GM12873 (cell line): ENCODE measurements around the gene FEZF2.

ENCODE experiments used
- TF ChIP-seq, protein P1 (sequence below): IDR thresholded peaks from 2 replicates; pipeline ENCODE4 v1.5.1; 2012; ENCODE audit warnings: low read depth, mild to moderate bottlenecking, moderate library complexity, low read length, control low read depth; ENCODE audit not compliant: insufficient read depth; ENCODE audit errors: missing control alignments

FEZF2 gene

DNA sequence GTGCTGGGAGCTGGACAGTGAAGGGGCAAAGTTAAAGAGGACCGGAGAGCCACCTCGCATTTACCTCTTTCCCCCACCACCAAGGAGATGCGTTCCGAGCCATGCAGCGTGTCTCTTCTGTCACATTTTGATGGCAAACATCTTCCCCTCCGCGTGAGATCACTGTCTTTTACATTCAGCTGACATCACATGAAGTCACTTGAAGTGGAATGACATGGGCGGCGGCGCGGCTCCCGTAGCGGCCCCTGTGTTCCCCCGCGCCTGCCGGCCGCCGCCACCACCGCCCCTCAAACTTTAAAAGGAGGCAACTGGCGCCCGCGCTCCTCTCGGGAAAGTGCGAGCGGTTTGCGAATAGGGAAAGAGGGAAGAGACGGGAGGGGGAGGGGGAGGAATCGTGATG is at the start of gene FEZF2:
TSS of gene FEZF2 (minus strand) at position 336 of the 400 bp plus-strand sequence. CDS start 682 bp downstream, outside the sequence.
- TF ChIP-seq, protein P1, sequence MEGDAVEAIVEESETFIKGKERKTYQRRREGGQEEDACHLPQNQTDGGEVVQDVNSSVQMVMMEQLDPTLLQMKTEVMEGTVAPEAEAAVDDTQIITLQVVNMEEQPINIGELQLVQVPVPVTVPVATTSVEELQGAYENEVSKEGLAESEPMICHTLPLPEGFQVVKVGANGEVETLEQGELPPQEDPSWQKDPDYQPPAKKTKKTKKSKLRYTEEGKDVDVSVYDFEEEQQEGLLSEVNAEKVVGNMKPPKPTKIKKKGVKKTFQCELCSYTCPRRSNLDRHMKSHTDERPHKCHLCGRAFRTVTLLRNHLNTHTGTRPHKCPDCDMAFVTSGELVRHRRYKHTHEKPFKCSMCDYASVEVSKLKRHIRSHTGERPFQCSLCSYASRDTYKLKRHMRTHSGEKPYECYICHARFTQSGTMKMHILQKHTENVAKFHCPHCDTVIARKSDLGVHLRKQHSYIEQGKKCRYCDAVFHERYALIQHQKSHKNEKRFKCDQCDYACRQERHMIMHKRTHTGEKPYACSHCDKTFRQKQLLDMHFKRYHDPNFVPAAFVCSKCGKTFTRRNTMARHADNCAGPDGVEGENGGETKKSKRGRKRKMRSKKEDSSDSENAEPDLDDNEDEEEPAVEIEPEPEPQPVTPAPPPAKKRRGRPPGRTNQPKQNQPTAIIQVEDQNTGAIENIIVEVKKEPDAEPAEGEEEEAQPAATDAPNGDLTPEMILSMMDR: no peak

DNA sequence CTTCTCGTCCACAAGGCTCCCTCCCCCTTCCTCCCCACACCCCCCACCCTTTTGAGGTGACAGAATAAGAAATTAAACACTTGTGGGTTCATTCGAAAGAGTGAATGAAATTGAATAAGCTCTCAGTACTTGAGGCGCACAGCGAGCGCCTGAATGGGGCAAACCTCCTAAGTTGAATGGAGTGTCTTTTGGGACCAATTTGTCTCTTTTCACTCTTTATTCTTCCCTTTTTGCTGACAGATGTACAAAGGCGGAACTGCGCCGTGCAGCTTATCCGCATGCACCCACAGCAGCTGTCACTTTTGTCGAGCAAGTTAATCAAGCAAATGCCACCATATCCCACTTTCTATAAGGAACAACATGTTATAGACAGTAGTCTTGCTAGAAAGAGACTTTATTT is 47.9 kb upstream of the FEZF2 start:
- TF ChIP-seq, protein P1: no peak

DNA sequence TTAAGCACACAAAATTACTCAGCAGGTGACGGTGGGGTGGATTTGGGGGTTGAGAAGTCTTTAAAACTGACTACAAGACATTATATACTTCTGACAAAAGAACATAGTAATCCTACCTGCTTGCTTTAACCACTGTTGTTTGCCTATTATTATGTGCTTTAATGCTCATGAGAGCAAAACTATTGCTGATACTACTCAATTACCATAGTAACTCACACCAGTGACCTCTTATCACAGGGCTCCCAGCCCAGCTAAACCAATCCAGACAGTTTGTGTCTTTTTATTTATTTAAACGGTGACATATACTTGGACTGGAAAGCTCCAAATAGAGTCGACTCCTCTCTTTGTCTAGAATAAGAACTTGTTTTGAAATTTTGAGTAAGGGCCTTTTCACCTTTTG is 42.8 kb upstream of the FEZF2 start:
- TF ChIP-seq, protein P1: no peak

DNA sequence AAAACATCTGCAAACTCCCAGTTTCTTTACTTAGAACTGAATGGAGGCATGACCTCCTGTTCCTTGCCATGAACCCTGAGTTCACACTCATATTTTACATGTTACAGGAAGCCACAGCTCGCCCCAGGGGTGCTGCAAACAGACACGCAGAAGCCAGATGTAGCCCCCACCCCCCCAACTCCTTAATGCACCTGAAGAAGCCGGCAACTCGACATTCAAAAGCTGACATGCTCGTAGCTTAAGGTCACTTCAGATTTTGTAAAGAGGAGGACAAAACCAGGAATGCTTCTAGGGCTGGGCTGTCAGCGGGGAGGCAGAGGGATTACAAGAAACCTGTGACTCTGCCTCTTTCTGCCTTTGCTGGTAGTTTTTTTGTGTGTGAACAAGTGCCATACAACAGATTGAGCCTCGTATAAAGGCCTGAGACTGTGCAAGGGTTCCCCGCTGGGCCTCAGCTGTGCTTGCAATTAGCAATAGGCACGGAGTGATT is 42.0 kb upstream of the FEZF2 start:
- TF ChIP-seq, protein P1: no peak

DNA sequence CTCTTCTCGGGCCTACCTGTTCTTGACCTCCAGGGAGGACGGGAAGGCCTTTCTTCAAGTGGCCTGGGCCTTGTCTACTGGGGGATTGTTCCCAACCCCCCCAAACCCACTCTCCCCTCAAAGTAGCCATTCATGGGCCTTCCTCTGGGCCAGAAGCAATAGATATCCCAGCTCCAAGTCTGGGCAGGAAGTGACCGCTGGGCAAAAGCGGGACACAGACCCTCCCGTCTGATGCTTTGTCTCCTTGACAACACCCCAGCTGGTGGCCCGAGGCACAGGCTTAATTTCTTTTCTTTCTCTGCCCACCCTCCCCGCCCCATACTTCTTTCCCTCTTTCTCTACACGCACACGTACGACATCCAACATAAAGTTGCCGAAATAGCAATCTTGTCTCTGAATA is 41.4 kb upstream of the FEZF2 start:
- TF ChIP-seq, protein P1: no peak

DNA sequence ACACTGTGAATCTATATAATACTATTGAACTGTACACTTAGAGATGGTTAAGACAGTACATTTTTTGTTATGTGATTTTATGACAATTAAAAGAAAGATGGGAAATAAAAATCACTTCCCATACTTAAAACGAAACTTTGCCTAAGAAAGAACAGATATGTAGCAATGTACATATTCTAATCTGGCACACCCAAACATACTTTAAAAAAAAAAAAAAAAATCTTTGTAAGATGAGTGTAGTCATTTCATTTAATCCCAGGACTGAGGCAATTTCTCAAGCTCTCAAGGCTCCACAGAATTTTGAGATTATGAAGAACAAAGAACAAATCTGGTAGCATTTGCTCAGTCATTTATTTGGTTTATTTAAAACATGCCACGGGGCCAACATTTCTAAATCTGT is 40.3 kb upstream of the FEZF2 start:
- TF ChIP-seq, protein P1: no peak

DNA sequence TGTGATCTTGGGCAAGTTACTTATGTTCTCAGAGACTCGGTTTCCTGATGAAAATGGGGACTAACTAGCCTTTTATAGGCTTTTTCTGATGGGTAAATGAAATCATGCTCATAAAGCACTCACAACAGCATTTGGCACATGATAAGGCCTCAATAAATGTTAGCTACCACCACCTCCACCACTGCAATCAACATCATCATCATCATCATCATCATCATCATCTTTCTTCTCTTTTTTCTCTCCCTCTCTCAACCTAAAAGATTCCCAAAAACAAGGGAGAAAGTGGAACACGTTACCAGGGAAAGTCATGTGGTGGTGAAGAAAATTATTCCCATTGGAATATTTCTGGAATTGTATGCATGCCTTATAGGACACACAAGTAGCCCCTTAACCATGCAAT is 33.6 kb upstream of the FEZF2 start:
- TF ChIP-seq, protein P1: no peak
